AG08396 (cell line): ENCODE measurements around the gene RYK.
"Not testable (repeated sequence)": the region's sequence is repeated elsewhere in the genome, so short reads cannot be mapped to it uniquely, and the experiment has no call there.

Source experiments
- DNase-seq: peaks from one replicate; pipeline ENCODE4 v3.0.0; 2012; ENCODE audit warnings: low spot score, mixed read lengths

RYK gene

GRCh38 chr3:134250717-134251220 lies at the start of gene RYK:
Gene RYK (minus strand): TSS chr3:134250859. CDS start chr3:134250654, 205 bp downstream.
- peak; percentile 92 for DNase-seq

GRCh38 chr3:134299888-134300206 lies 49.2 kb upstream of the RYK start:
- no peak for DNase-seq

GRCh38 chr3:134299185-134299887 lies 48.7 kb upstream of the RYK start:
- DNase-seq, result no peak

GRCh38 chr3:134298249-134298648 lies 47.6 kb upstream of the RYK start:
- DNase-seq, result no peak

GRCh38 chr3:134296616-134297015 lies 46.0 kb upstream of the RYK start:
- DNase-seq, result no peak

GRCh38 chr3:134295930-134296329 lies 45.3 kb upstream of the RYK start:
- no peak for DNase-seq

GRCh38 chr3:134294302-134295280 lies 43.9 kb upstream of the RYK start:
- DNase-seq, result no peak

- peak; percentile 57 for DNase-seq
Observed at GRCh38 chr3:134291319-134292254, 40.9 kb upstream of the RYK start.

- no peak for DNase-seq
Observed at GRCh38 chr3:134287512-134287911, 36.9 kb upstream of the RYK start.

- no peak for DNase-seq
Observed at GRCh38 chr3:134284438-134284837, 33.8 kb upstream of the RYK start.

GRCh38 chr3:134282659-134283047 lies 32.0 kb upstream of the RYK start:
- DNase-seq, result no peak

GRCh38 chr3:134281912-134282658 lies 31.4 kb upstream of the RYK start:
- no peak for DNase-seq

- DNase-seq, result no peak
Observed at GRCh38 chr3:134279466-134279865, 28.8 kb upstream of the RYK start.

- DNase-seq, result no peak
Observed at GRCh38 chr3:134277066-134277660, 26.5 kb upstream of the RYK start.

- DNase-seq, result no peak
Observed at GRCh38 chr3:134276086-134276485, 25.4 kb upstream of the RYK start.

GRCh38 chr3:134275110-134275509 lies 24.5 kb upstream of the RYK start:
- not testable (repeated sequence) for DNase-seq

GRCh38 chr3:134274571-134274970 lies 23.9 kb upstream of the RYK start:
- DNase-seq, result no peak

- no peak for DNase-seq
Observed at GRCh38 chr3:134267996-134268395, 17.3 kb upstream of the RYK start.

- DNase-seq, result no peak
Observed at GRCh38 chr3:134260987-134261386, 10.3 kb upstream of the RYK start.

- no peak for DNase-seq
Observed at GRCh38 chr3:134258761-134259347, 8.2 kb upstream of the RYK start.
